ENCODE results near the gene FMN1. TPM values are rescaled to one million over a fixed set of nuclear protein-coding genes. Genes with fewer than 3 reads are reported as not detected.

The FMN1 gene
- total and polyA plus RNA-seq, 2 experiments from 2014 or later = 0.53 to 1.8 TPM

- no peak overlapping the region for H3K4me3 ChIP-seq
- no peak for DNase-seq (ENCODE audit: low read depth in 1 of 2, low spot score in 1 of 2)
- H3K4me1 ChIP-seq (ENCODE audit: low read depth) = peaks cover 9% of the 10 kb centered on the region
- no peaks in the 10 kb centered on the region for H3K27me3 ChIP-seq
- H3K36me3 ChIP-seq = no peaks in the 10 kb centered on the region
- TF ChIP-seq, protein P1, sequence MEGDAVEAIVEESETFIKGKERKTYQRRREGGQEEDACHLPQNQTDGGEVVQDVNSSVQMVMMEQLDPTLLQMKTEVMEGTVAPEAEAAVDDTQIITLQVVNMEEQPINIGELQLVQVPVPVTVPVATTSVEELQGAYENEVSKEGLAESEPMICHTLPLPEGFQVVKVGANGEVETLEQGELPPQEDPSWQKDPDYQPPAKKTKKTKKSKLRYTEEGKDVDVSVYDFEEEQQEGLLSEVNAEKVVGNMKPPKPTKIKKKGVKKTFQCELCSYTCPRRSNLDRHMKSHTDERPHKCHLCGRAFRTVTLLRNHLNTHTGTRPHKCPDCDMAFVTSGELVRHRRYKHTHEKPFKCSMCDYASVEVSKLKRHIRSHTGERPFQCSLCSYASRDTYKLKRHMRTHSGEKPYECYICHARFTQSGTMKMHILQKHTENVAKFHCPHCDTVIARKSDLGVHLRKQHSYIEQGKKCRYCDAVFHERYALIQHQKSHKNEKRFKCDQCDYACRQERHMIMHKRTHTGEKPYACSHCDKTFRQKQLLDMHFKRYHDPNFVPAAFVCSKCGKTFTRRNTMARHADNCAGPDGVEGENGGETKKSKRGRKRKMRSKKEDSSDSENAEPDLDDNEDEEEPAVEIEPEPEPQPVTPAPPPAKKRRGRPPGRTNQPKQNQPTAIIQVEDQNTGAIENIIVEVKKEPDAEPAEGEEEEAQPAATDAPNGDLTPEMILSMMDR (IDR thresholded peaks at IDR 0.05; ENCODE audit: low read depth, low read length) = no peak
- H3K27ac ChIP-seq = no peak overlapping the region
- H3K9me3 ChIP-seq (ENCODE audit: low read depth) = no peaks in the 10 kb centered on the region
These were observed 44.6 kb downstream of the FMN1 start for GRCh38 chr15:33149919-33150318.

DNA sequence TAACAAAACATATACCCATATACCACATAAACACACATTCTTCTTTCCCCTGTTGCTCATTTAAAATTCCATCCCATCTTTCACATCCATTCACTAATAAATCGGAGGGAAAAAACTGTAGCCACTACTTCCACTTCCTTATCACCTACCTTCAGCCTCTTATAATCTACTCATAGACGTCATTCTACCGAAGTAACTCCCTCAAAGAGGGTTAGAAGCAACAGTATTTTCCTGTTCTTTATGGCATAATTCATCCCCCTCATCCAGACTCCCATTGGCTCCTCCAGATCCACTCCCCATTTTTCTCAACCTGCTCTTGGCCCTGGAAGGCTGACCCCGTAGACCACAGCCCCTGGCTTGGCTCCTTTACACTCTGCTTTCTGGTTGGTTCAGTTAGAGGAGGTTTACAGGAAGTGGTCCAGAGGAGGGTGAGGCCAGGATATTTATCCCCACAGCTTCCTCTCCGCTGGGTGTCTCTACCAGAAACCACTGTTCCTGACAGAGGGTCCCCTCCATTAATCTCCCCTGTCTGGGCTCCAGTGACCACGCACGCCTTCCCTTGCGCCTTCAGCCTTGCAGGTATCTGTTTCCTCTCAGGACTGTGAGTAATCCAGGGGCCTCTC, 46.3 kb downstream of the FMN1 start:
- TF ChIP-seq, protein P1 (IDR thresholded peaks at IDR 0.05; ENCODE audit: low read depth, low read length) = no peak
- Histone ChIP-seq H3K36me3 (no peaks in the 10 kb centered on the region), H3K4me1 (ENCODE audit: low read depth) (peaks cover 9% of the 10 kb centered on the region), H3K4me3 (no peak overlapping the region), H3K9me3 (ENCODE audit: low read depth) (no peaks in the 10 kb centered on the region), H3K27me3 (no peaks in the 10 kb centered on the region), H3K27ac (no peak overlapping the region)
- DNase-seq (ENCODE audit: low read depth in 1 of 2, low spot score in 1 of 2) = no peak

DNA sequence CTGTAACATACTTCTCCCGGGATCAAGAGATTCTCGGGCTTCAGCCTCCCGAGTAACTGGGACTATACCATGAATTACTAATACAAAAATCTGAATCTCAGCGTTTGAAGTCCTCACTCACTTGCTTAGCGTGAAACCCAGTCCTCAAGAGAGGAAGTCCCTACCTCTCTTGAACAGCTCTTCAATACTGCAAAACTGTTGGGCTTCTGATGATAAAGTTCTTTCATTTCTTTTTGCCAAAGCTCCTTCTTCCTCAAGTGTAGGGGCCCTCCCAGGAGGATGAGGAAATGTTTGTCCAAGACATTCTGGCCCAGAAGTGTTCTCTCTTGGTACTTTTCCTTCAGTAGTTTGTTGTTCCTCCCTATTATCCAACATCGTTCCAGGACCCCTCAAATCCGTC, 48.5 kb downstream of the FMN1 start:
- no peak overlapping the region for H3K27ac ChIP-seq
- DNase-seq (ENCODE audit: low read depth in 1 of 2, low spot score in 1 of 2) = no peak
- TF ChIP-seq, protein P1 (IDR thresholded peaks at IDR 0.05; ENCODE audit: low read depth, low read length) = no peak
- H3K9me3 ChIP-seq (ENCODE audit: low read depth) = no peaks in the 10 kb centered on the region
- no peaks in the 10 kb centered on the region for H3K36me3 ChIP-seq
- no peak overlapping the region for H3K4me3 ChIP-seq
- no peaks in the 10 kb centered on the region for H3K27me3 ChIP-seq
- H3K4me1 ChIP-seq (ENCODE audit: low read depth) = no peaks in the 10 kb centered on the region

GRCh38 chr15:33145447-33145846, 49.1 kb downstream of the FMN1 start:
- Histone ChIP-seq H3K27ac (no peak overlapping the region), H3K27me3 (no peaks in the 10 kb centered on the region), H3K4me1 (ENCODE audit: low read depth) (no peaks in the 10 kb centered on the region), H3K9me3 (ENCODE audit: low read depth) (no peaks in the 10 kb centered on the region), H3K36me3 (no peaks in the 10 kb centered on the region), H3K4me3 (no peak overlapping the region)
- DNase-seq (ENCODE audit: low read depth in 1 of 2, low spot score in 1 of 2) = no peak
- TF ChIP-seq, protein P1 (IDR thresholded peaks at IDR 0.05; ENCODE audit: low read depth, low read length) = no peak

DNA sequence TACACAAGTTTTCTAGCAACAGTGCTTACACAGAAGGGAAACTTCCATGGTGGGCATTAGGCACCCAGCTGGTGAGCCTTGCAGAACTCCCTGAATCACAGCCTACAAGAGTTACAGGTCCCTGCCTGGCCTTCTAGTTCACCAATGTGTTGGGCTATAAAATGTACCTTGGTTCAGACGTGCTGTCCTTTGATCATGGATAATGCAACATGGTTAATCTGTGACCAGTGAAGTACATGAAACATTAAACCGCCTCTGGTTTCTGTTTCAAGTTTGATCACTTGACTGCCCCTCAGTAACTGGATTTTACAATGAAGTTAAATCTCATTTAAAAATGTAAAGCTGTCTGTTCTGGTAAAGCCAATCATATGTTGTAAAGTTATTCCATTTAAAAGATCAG, 51.8 kb downstream of the FMN1 start:
- DNase-seq (ENCODE audit: low read depth in 1 of 2, low spot score in 1 of 2) = no peak
- TF ChIP-seq, protein P1 (IDR thresholded peaks at IDR 0.05; ENCODE audit: low read depth, low read length) = no peak
- no peaks in the 10 kb centered on the region for H3K27me3 ChIP-seq
- no peaks in the 10 kb centered on the region for H3K36me3 ChIP-seq
- H3K4me3 ChIP-seq = no peak overlapping the region
- H3K4me1 ChIP-seq (ENCODE audit: low read depth) = no peaks in the 10 kb centered on the region
- H3K9me3 ChIP-seq (ENCODE audit: low read depth) = no peaks in the 10 kb centered on the region
- no peak overlapping the region for H3K27ac ChIP-seq

All from cardiac muscle cell (in vitro differentiated cells and primary cell).